ENCODE results near the gene CBX8.
A peak's percentile ranks its signal among the peaks of the same experiment; 100 is the strongest.

The CBX8 gene

GRCh38 chr17:79801156-79802038, 4.5 kb upstream of the CBX8 start:
- H3K4me3 ChIP-seq (ENCODE audit: low read depth, low read length): peak overlapping the region; percentile 51
- DNase-seq (ENCODE audit: low read depth): peak; percentile 71
- TF ChIP-seq POLR2A (IDR thresholded peaks at IDR 0.05; ENCODE audit: extremely low read depth, insufficient read length): peak; percentile 32
- TF ChIP-seq CTCF (IDR thresholded peaks at IDR 0.05; ENCODE audit: low read depth, low read length): no peak
- peak; percentile 25; the same call in 1 of the 2 replicates for TF ChIP-seq MAX (IDR thresholded peaks at IDR 0.05; ENCODE audit: low read depth, low read length)
- peak; percentile 48; the same call in 1 of the 2 replicates for TF ChIP-seq MYC (IDR thresholded peaks at IDR 0.05; ENCODE audit: low read depth, low read length)

- peak overlapping the region; percentile 51 for H3K4me3 ChIP-seq (ENCODE audit: low read depth, low read length)
- peak; percentile 77 for DNase-seq (ENCODE audit: low read depth)
- TF ChIP-seq CTCF (IDR thresholded peaks at IDR 0.05; ENCODE audit: low read depth, low read length) (no peak), MYC (IDR thresholded peaks at IDR 0.05; ENCODE audit: low read depth, low read length) (peak; percentile 75; the same call in 1 of the 2 replicates), POLR2A (IDR thresholded peaks at IDR 0.05; ENCODE audit: extremely low read depth, insufficient read length) (peak; percentile 10), MAX (IDR thresholded peaks at IDR 0.05; ENCODE audit: low read depth, low read length) (peak; percentile 59)
Observed at GRCh38 chr17:79800325-79801155, 3.7 kb upstream of the CBX8 start.

GRCh38 chr17:79799538-79800324, 2.9 kb upstream of the CBX8 start:
- peak overlapping the region; percentile 51 for H3K4me3 ChIP-seq (ENCODE audit: low read depth, low read length)
- no peak for TF ChIP-seq MYC (IDR thresholded peaks at IDR 0.05; ENCODE audit: low read depth, low read length)
- no peak for TF ChIP-seq MAX (IDR thresholded peaks at IDR 0.05; ENCODE audit: low read depth, low read length)

GRCh38 chr17:79799174-79799537, 2.3 kb upstream of the CBX8 start:
- no peak for TF ChIP-seq MAX (IDR thresholded peaks at IDR 0.05; ENCODE audit: low read depth, low read length)
- no peak for TF ChIP-seq POLR2A (IDR thresholded peaks at IDR 0.05; ENCODE audit: extremely low read depth, insufficient read length)
- TF ChIP-seq MYC (IDR thresholded peaks at IDR 0.05; ENCODE audit: low read depth, low read length): no peak
- TF ChIP-seq CTCF (IDR thresholded peaks at IDR 0.05; ENCODE audit: low read depth, low read length): no peak
- DNase-seq (ENCODE audit: low read depth): no peak
- H3K4me3 ChIP-seq (ENCODE audit: low read depth, low read length): no peak overlapping the region

More at GRCh38 chr17:79799538-79800324, 2.9 kb upstream of the CBX8 start:
- peak; percentile 82 for DNase-seq (ENCODE audit: low read depth)

GRCh38 chr17:79798299-79799173, 1.7 kb upstream of the CBX8 start:
- H3K4me3 ChIP-seq (ENCODE audit: low read depth, low read length): no peak overlapping the region
- TF ChIP-seq CTCF (IDR thresholded peaks at IDR 0.05; ENCODE audit: low read depth, low read length) (no peak), MAX (IDR thresholded peaks at IDR 0.05; ENCODE audit: low read depth, low read length) (no peak), MYC (IDR thresholded peaks at IDR 0.05; ENCODE audit: low read depth, low read length) (no peak), POLR2A (IDR thresholded peaks at IDR 0.05; ENCODE audit: extremely low read depth, insufficient read length) (no peak)
- DNase-seq (ENCODE audit: low read depth): peak; percentile 48
